Epithelial cell of proximal tubule (primary cell): Measurements from ENCODE around the gene TENM3. TPM values are rescaled to one million over a fixed set of nuclear protein-coding genes. Genes with fewer than 3 reads are reported as not detected.

Source experiments
- DNase-seq: peaks from one replicate; pipeline ENCODE4 v3.0.0-alpha.2; 2011; ENCODE audit warnings: low read depth
- H3K4me3 ChIP-seq: 2 replicates; pipeline ENCODE4 v1.5.1; 2011; ENCODE audit warnings: low read depth, mild to moderate bottlenecking, low read length
- CTCF ChIP-seq: conservative IDR thresholded peaks from 2 replicates; pipeline ENCODE4 v1.5.1; 2012; ENCODE audit warnings: low read depth, mild to moderate bottlenecking, low read length
- total RNA-seq: library from RNA; depleted of rRNA; stranded (reverse); fragments of >200 nt; gene quantifications from 2 replicates; pipeline ENCODE4 v1.2.3, GENCODE V29; 2015

The TENM3 gene
- total RNA-seq, 1 donor from 2014 or later: 2.4 TPM

GRCh38 chr4:182827166-182827565, 584.0 kb downstream of the TENM3 start:
- H3K4me3 ChIP-seq: no peak overlapping the region
- TF ChIP-seq CTCF: no peak
- no peak for DNase-seq

GRCh38 chr4:182827954-182828353, 584.8 kb downstream of the TENM3 start:
- DNase-seq: no peak

GRCh38 chr4:182828360-182829025, 585.3 kb downstream of the TENM3 start:
- DNase-seq: no peak
- TF ChIP-seq CTCF: no peak
- H3K4me3 ChIP-seq: no peak overlapping the region

More at GRCh38 chr4:182827954-182828353, 584.8 kb downstream of the TENM3 start:
- no peak overlapping the region for H3K4me3 ChIP-seq
- TF ChIP-seq CTCF: no peak

- no peak for TF ChIP-seq CTCF
- no peak for DNase-seq
- H3K4me3 ChIP-seq: no peak overlapping the region
Observed at GRCh38 chr4:182829196-182829595, 586.0 kb downstream of the TENM3 start.

GRCh38 chr4:182831376-182831775, 588.2 kb downstream of the TENM3 start:
- no peak overlapping the region for H3K4me3 ChIP-seq
- no peak for DNase-seq
- no peak for TF ChIP-seq CTCF

GRCh38 chr4:182832352-182833120, 589.3 kb downstream of the TENM3 start:
- DNase-seq: no peak
- H3K4me3 ChIP-seq: no peak overlapping the region
- TF ChIP-seq CTCF: no peak
